GM18505 (cell line): ENCODE data around the gene SRGAP2C.
A peak's percentile ranks its signal among the peaks of the same experiment; 100 is the strongest.
"Not testable (repeated sequence)": the region's sequence is repeated elsewhere in the genome, so short reads cannot be mapped to it uniquely, and the experiment has no call there.

Source experiments
- ATAC-seq: cut with Tn5 transposase; IDR thresholded peaks from one replicate; pipeline ENCODE4 v1.9.1; 2021; ENCODE audit not compliant: unreplicated experiment

SRGAP2C gene

DNA sequence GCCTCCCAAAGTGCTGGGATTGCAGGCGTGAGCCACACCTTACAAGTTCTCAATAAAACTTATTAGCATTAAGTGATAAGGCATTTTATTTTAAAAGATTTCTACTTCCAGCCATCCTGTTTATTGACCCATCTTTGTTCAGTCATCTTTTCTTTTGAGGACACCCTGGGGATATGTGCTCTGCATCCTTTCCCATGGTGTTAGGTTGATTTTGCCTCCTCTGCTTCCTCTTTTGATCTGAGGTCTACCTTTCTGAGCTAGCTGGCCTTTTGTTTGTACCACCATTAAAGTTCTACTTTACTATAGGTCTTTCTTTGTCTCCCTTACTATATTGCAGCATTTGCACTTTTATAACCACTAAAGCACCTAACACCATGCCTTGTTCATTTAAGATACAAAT, 136.9 kb downstream of the SRGAP2C start:
- not testable (repeated sequence) for ATAC-seq

DNA sequence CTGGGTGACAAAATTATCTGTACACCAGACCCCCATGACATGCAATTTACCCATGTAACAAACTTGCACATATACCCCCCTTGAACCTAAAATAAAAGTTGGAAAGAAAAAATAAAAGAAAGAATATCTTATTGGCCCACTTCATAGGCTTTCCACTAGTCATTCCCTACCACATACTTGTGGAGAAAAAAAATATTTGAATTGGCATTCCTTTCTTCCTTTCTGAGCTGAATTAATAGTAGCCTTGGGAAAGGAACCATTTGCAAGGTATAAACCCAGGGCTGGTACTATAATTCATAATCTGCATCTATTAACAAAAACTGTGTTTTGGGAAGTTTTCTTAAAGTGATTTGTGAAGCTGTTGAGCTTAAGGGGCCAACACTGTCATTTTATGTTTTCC, 140.0 kb downstream of the SRGAP2C start:
- ATAC-seq = not testable (repeated sequence)

DNA sequence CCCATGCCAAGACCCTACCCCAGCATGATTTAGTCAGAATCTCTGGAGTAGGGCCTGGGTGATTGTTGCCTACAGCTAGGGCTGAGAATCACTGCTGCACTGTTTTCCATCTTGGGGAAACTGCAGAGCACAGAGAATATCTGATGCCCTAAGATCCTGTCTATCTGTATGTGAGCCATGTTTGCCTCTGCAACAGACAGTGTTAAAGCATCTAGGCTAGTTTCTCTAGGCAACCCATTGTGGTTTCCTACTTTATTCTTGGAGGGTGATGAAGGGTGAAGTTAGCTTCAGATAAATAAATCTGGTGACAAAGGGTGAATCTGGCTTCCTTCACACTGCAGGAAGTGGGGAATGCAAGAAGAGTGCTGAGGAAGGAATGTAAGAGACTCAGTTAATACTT, 147.4 kb downstream of the SRGAP2C start:
- ATAC-seq = not testable (repeated sequence)

DNA sequence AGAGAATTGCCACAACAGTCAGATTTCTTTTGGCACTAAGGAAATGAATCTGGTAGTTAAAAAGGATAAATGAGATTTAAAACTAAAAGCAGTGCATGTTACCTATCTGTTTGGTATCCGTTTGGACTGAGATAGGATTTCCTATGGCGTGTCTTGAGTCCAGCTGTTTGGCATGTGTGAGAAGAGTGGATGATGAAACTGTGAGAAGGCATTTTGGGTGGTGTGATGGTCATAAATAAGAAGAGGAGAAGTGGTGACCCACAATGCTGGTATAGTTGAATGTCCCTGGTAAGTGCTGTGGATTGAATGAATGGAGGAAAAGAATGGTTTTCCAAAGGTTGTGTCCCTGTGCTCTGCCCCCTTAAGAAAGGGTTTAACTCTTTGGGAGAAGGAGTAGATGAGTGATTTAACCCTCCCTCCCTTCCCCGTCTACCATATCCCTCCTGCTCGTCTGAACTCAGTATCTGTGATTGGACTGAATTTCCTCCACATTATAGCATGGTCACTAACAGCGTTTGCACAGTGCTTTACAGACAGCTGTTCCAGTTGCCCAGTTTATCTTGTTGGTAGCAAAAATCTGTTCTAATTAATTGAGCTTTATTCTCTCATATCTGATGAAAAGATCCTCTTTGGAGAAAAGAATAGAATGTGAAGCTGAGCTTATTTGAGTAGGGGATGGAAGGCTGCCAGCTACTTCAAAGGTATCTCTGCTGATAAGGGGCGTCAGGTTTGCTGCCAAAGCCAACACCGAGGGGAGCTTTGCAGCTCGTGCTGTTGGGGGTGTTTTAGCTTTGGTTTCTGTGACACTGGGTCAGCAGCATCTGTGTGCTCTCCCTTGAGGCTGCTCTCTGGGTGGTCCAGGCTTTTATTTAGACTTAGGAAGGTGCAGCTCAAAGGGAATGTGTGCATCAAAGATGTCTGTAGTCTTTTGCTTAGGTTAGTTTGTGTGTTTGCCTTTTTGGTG, 148.1 kb downstream of the SRGAP2C start:
- not testable (repeated sequence) for ATAC-seq

DNA sequence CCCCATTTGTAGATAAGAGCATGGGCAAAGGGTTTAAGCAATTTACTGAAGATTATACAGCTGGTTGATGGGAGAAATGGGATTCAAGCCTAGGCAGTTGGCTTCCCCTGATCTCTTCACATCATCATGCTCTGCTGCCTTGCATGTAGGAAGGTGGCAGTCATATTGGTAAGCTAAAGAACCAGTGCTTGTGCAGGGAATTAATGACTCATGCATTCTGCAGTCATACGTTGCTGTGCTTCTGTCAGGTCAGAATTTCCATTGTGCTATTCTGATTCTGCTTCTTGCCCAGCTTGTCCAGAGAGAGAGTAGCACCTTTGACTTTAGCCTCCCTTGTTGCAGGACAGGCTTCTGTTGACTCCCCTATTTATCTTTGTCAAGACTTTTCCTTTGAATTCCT, 153.2 kb downstream of the SRGAP2C start:
- ATAC-seq = not testable (repeated sequence)

DNA sequence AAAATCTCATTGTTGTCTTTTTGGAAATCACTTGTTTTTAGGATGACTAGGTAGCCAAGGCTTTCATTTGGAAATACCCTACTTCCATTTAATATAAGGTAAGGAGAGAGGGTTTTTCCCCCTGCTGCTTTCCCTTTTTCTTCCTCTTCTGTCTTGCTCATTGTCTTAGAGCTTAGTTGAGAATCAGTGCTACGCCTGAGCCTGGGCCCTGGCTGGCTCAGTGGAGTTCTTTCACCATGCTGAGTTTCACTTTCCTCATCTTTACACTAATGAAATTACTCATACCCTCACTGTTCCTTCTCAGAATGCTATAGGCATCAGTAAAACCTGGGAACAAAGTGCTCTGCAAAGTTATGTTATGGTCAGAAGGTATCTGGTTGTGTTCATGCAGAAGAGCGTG, 154.8 kb downstream of the SRGAP2C start:
- ATAC-seq = peak; percentile 68

DNA sequence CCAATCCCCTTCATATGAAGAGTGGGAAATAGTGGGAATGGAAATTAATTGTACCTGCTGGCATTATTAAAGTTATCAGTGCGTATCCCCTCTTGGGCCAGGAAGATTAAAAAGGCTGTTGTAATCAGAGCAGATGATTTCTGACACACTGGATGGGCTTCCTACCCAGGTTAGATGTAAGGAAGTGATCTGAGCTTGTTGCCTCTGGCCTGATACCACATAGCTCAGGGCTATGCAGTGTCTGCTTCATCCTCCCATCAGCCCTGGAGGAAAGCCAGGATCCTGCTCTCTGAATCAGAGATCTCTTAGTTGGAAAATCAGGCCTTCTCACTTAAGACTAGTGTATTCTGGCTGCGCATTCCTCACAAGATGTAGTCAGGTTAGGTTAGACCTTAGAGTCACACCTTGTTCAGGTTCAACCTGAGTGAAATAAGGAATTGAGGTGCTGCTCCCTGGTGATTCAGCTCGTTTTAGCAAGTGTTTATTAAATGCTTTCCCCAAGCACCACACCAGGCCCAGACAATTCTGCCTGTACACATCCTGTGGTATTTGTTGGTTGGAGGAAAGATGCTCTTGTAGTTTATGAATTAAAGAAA, 158.6 kb downstream of the SRGAP2C start:
- ATAC-seq = not testable (repeated sequence)

DNA sequence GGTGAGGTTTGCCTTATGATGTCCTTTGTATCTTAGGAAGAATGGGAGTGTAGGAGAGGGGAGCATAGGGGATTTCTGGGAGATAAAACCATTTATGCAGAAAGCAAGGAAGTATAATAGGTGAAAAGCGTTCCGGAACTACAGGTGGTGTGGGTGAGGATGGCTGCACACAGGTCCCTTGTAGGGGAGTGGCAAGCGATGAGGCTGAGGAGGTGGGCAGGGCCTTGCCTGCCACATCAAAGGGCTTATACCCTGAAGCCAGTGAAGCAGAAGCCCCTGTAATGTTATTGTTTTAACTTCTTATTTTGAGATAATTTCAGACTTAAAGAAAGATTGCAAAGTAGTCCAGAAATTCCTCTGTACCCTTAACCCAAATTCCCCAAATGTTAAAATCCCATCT, 159.6 kb downstream of the SRGAP2C start:
- not testable (repeated sequence) for ATAC-seq

DNA sequence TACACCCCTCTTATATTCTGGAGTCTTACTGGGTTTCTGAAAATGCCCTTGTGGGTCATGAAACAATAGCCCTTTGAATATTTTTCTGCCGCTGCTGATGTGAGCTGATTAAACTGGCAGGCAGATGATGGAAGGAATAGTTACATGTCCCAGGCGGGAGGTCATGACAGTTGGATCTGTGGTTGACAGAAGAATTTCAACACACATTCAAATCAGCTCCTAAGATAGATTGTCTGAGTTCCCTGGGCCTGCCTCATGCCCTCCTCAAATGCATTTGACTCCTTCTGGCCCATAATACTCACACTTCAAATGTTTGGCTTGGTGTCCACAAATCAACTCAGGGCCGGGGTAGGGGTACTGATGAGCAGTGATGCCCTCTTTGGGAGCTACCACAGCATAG, 161.9 kb downstream of the SRGAP2C start:
- not testable (repeated sequence) for ATAC-seq

DNA sequence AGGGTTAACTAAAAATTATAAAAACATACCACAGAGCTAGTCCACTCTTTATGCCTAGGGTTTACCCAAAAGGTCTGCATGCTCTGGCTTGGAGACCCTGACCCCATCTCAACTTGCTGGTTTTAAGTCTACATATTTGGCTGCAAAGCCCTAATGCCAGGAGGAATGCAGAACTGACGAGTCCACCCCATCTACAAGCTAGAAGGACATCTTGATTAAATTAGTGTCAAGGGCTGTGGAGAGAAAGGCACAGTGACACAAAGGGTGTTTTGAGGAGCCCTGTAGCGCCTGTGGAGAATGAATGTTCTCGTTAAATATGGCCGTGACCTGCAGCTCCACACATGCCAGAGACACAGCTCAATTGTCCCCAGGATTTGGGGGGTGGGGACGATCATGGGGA, 162.7 kb downstream of the SRGAP2C start:
- ATAC-seq = not testable (repeated sequence)

DNA sequence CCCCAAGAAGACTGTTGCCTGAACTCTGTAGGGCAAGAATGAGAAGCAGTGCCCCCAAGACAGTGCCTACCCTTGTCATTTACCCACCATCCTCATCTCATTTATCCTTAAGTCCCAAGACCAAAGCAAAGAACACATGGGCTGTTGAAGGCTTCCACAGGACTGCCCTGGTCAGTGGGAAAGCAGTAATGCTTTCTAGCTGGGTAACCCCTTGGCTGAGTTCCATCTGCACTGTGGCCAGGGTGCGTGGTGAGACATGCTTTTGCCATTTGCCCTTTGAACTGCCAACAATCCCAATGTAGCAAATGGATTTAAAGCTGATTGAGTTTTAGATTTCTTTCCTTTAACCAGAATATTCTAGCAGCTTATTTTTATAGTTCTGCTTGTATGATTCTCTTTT, 163.3 kb downstream of the SRGAP2C start:
- ATAC-seq = not testable (repeated sequence)

DNA sequence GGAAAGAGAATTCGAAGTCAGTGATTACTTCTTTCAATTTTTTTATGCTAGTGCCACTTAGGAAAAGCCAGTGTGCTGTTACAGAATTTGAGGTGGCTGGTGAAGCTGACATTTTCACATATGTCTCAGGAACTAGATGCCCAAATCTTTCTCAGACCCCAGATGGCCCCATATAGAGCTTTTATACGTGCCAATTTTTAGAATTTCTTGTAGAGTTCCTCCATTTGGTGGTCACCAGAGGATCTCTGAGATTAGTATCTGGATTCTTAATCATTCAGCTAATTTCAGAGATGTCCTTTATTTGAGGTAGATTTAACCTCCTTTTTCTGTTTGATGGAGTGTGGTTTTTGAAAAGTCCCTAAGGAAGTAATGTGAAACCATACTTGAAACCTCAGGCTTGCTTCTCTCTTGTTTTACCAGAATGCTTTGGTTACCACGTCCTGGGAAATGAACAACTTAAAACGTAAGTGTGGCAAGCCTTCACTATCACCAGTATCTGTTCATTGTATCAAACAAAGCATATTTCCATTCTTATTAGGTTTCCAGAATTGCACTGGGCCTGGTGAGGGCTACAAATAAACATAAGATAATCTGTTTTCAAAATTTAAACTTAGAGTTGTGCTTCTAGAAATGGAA, 164.7 kb downstream of the SRGAP2C start:
- not testable (repeated sequence) for ATAC-seq

DNA sequence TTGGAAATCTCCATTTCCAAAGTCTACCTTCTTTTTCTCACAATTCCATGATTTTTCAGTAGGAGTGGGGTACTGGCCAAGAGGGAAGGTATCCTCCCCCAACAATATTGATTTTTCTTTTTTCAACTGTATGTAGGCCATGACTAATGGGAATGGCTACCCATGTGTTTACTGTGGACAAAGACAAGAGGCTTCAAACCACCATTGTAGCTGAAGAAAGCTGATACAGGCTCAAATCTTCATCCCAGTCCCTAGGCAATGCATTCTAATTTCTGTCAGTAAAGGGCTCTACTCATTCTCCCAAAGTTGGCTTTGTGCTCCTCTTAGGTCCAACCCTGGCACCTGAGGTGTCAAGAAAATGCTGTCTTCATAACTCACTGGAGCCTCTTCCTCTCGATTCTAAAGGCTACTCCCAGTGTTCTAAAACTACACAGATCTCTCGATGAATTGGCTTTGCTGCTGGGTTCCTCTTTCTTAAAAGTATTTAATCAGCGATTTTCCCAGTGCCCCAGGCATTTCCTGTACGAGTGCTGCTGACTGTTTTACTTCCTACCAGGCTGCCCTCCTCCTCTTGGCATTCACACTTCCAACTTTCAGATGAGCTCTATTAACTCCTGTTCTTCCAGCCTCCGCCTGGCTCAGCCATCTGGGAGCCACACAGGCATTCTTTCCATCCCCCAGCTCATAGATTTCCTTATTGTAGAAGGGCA, 171.1 kb downstream of the SRGAP2C start:
- ATAC-seq = not testable (repeated sequence)

DNA sequence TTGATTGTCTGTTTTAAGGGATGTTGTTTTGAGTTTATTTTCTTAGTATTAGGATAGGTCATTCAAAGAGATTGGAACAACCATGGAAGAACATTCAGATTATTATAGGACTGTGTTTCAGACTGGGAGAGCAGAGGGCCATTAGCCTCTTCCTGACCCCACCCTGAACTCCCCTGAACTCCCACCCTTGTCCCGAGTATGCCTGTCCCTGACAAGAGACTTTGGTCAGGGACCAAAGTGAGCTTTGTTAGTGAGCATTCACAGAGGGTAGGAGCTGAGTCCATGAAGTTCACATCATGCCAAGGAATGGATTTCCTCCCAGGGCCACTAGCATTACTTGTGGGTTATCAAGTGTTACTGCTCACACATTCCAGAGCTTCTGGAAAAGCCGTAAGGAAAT, 172.0 kb downstream of the SRGAP2C start:
- not testable (repeated sequence) for ATAC-seq

DNA sequence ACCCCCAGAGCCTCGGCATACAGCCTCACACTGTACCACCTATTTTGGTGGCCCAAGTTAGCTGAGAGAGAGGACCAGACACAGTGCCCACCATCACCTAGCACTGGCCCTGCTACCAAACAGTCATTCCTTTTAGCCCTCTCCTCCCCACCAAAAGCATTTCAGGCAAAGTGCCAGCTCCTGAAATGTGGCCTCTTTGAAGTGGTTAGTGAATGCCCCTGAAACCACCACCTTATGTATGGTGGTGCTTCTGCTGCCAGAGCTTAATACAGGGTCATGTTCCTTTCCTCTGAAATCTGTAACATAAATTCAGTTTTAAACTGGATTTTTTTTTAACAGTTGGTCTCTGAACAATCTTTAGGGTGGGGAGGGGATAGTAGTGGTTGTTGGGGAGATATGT, 175.8 kb downstream of the SRGAP2C start:
- not testable (repeated sequence) for ATAC-seq

DNA sequence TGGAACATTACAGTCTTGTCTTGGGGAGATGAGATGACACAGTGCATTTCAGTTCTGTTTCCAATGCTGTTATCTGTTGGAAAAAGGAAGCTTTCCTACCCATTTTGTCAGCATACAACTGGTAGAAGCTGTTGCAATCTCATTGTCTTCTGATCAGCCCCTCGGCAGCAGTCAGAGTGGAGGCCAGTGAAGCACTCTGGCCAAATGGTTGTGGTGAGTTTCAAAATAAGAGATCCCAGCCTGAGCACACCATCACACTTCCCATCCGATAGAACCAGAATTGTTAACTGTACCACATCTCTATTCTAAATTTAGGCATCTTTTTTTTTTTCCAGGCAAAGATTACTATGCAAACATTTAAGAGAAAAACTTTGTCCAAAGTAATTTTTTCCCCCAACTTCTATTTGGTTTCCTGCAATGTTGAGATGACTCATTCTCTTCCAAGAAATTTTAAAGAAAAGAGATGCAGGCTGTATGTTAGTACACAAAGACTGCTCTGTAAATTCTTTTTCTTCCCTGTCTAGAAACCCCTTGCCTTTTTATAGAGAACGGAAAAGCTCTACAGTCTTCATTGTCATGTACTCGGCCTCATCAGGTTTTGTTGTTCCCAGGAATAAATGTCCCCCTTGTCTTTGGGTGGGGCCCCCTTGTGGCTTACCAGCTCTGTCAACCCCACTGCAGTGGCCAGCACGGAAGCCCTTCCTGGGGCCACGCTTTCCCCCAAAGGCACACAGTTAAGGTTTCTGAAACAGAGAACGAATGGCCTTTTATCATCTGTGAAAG, 176.9 kb downstream of the SRGAP2C start:
- not testable (repeated sequence) for ATAC-seq

DNA sequence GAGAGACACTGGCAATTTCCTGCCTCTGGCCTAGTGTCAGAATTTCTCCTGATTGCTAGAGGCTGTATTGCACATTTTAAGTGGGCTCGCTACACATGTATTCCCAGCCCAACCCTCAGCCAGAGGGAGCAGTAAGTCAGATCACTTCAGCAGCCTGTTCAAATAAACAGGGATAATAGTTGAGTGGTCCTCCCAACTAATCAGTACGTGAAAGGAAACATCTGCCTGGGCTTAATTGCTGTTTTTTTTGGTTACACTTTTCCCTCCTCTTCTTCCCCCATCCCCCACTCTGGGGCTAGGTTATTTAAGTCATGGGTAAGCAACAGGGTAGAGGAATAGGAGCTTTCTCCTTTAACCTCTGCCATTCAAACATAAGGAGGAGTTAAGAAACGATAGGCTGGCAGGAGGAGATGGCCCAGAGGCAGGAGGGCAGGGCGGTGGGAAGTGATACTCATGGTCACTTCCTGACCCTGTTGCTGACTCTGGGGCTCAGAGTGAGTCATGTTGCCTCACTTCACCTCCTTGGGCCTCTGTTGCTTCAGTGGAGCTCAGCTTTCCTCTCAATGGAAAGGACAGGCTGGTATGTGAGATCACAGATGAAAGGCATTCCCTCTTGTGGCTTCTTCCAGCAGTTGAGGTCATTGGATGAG, 177.6 kb downstream of the SRGAP2C start:
- ATAC-seq = not testable (repeated sequence)

DNA sequence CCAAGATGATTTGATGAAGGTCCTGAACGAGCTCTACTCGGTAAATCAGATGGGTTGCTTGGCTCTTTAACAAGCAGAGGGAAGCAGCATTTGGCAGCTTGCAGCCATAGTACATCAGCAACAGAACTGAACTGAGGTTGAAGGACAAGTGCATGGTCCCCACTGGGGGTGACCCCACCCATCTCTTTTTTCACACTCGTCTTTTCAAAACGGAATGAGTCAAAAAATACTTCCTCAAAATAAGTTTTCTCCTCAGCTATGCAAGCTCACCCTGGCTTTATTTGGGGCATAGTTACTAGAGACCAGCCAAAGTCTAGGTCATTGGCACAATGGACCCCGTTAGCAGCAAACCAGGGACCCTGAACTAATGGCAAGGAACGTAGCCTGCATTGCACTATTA, 180.5 kb downstream of the SRGAP2C start:
- not testable (repeated sequence) for ATAC-seq

DNA sequence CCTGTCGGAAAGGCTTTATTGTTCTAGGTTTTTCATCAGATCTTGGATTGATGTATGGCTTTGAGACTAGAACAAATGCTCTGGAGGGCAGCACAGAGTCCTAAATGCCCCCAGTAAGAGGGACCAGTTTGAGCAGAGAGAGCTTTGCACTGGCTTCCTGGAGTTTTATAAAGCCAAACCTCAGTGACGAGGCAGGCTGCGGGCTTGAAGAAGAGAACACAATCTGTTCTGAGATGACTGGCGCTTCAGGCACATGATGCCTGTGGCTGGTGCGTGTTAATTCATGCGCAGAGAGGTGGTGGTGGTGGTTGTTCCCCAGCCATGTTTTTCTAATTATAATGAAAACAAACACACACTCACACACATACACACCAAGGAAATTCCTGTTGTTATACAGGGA, 180.9 kb downstream of the SRGAP2C start:
- ATAC-seq = not testable (repeated sequence)
